Measurements from ENCODE around the gene RNF208. TPM values are rescaled to one million over a fixed set of nuclear protein-coding genes. Genes with fewer than 3 reads are reported as not detected.

RNF208 gene
- total RNA-seq, 4 donors from 2014 or later = 1.2 to 4.2 (median 2.4) TPM

- H3K27me3 ChIP-seq = peaks cover 0 to 19% (median 6%) of the 10 kb centered on the region in 4 donors
- no peaks in the 10 kb centered on the region for H3K9me3 ChIP-seq
- TF ChIP-seq POLR2AphosphoS5 (IDR thresholded peaks at IDR 0.05) (peak; percentile 76 to 91), CTCF (IDR thresholded peaks at IDR 0.05) (peak in 1 of 3 experiments; percentile 24), EP300 (IDR thresholded peaks at IDR 0.05) (no peak), POLR2A (IDR thresholded peaks at IDR 0.05; ENCODE audit: low read depth) (peak; percentile 39)
- intact Hi-C loops (cut with DNase I) = loop anchor here (5.0 kb wide), 1 partner anchor 36 kb away; the partner anchor contains the start of genes ANAPC2 and SSNA1
- peak overlapping the region; percentile 91 to 94 (median 92) for H3K27ac ChIP-seq (replicated peaks in 1 of 4)
- no peaks in the 10 kb centered on the region for H3K36me3 ChIP-seq
- H3K4me3 ChIP-seq = peak overlapping the region; percentile 72 to 87 (median 80)
- DNase-seq (ENCODE audit: extremely low spot score) = peak; percentile 100
- WGBS = 2% methylated on average over 36 of the region's 63 CpGs
- H3K4me1 ChIP-seq = peaks cover 28 to 47% (median 36%) of the 10 kb centered on the region in 4 donors
Observed at GRCh38 chr9:137223078-137223970, 1.3 kb upstream of the RNF208 start.

- TF ChIP-seq EP300 (IDR thresholded peaks at IDR 0.05) (no peak), CTCF (IDR thresholded peaks at IDR 0.05) (no peak)
- Histone ChIP-seq H3K4me1 (peaks cover 30 to 51% (median 36%) of the 10 kb centered on the region in 4 donors), H3K27me3 (peaks cover 0 to 2% (median 0%) of the 10 kb centered on the region in 4 donors), H3K4me3 (peak overlapping the region; percentile 50 to 87 (median 80)), H3K27ac (replicated peaks in 1 of 4) (no peak overlapping the region), H3K36me3 (peaks cover 0 to 2% (median under 1%) of the 10 kb centered on the region in 4 donors), H3K9me3 (no peaks in the 10 kb centered on the region)
- intact Hi-C loops (cut with DNase I) = loop anchor here (2.0 to 5.0 kb wide), 2 partner anchors 21 to 34 kb away; partner anchors contain the start of genes ANAPC2, SSNA1 and TPRN
- WGBS = 0% methylated on average over 3 of the region's 61 CpGs
- no peak for DNase-seq (ENCODE audit: extremely low spot score)
Observed at GRCh38 chr9:137221506-137222111, 431 bp downstream of the RNF208 start.

GRCh38 chr9:137221095-137221505 is 940 bp downstream of the RNF208 start:
- intact Hi-C loops (cut with DNase I) = loop anchor here (2.0 to 5.0 kb wide), 2 partner anchors 20 to 34 kb away; partner anchors contain the start of genes ANAPC2, SSNA1 and TPRN
- H3K27me3 ChIP-seq = no peaks in the 10 kb centered on the region
- no peak for DNase-seq (ENCODE audit: extremely low spot score)
- peaks cover 30 to 51% (median 36%) of the 10 kb centered on the region in 4 donors for H3K4me1 ChIP-seq
- peaks cover 0 to 7% (median 3%) of the 10 kb centered on the region in 4 donors for H3K36me3 ChIP-seq
- no CpG with 5 or more reads among the region's 14 CpGs for WGBS
- peak overlapping the region; percentile 50 to 87 (median 80) for H3K4me3 ChIP-seq
- TF ChIP-seq POLR2A (IDR thresholded peaks at IDR 0.05; ENCODE audit: low read depth) (no peak), EP300 (IDR thresholded peaks at IDR 0.05) (no peak), CTCF (IDR thresholded peaks at IDR 0.05) (no peak), POLR2AphosphoS5 (IDR thresholded peaks at IDR 0.05) (no peak)
- H3K9me3 ChIP-seq = no peaks in the 10 kb centered on the region
- no peak overlapping the region for H3K27ac ChIP-seq (replicated peaks in 1 of 4)

GRCh38 chr9:137220317-137221094 is 1.5 kb downstream of the RNF208 start:
- no peaks in the 10 kb centered on the region for H3K27me3 ChIP-seq
- TF ChIP-seq POLR2AphosphoS5 (IDR thresholded peaks at IDR 0.05) (no peak), EP300 (IDR thresholded peaks at IDR 0.05) (no peak), POLR2A (IDR thresholded peaks at IDR 0.05; ENCODE audit: low read depth) (no peak), CTCF (IDR thresholded peaks at IDR 0.05) (no peak)
- no peak overlapping the region for H3K27ac ChIP-seq (replicated peaks in 1 of 4)
- peaks cover 30 to 51% (median 36%) of the 10 kb centered on the region in 4 donors for H3K4me1 ChIP-seq
- H3K36me3 ChIP-seq = peaks cover 0 to 11% (median 5%) of the 10 kb centered on the region in 4 donors
- WGBS = 90% methylated on average over 31 of the region's 52 CpGs
- no peak for DNase-seq (ENCODE audit: extremely low spot score)
- H3K4me3 ChIP-seq = no peak overlapping the region
- intact Hi-C loops (cut with DNase I) = loop anchor here (2.0 to 5.0 kb wide), 2 partner anchors 20 to 33 kb away; partner anchors contain the start of genes ANAPC2, SSNA1 and TPRN
- H3K9me3 ChIP-seq = no peaks in the 10 kb centered on the region

Measured in esophagus muscularis mucosa (tissue), 4 donors.